ENCODE data around the gene EPPIN. TPM values are rescaled to one million over a fixed set of nuclear protein-coding genes. Genes with fewer than 3 reads are reported as not detected.

The EPPIN gene
- total RNA-seq, 1 donor from 2014 or later, result not detected

DNA sequence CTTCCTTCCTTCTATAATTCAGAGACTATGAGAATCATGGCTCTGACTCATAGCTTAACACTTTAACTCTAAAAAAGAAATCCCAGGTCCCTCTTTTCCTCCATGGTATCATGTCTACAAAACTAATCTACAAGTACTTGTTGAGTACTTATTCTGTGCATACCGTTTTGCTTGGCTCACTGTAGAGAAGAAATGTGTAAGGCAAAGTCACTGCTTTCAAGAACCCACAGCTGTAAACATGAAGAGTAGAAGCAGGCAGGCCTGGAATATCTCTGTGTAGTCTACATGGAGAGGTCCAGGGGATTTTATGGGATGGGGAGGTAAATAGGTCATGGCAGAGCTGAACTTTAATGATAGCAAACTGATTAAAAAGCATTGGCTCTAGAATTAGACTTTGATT is 45.6 kb downstream of the EPPIN start:
- H3K36me3 ChIP-seq (ENCODE audit: control insufficient read depth, insufficient read depth, low read length), result no peaks in the 10 kb centered on the region
- FAIRE-seq (no peak), DNase-seq (ENCODE audit: low read depth) (no peak)
- TF ChIP-seq, protein P1, sequence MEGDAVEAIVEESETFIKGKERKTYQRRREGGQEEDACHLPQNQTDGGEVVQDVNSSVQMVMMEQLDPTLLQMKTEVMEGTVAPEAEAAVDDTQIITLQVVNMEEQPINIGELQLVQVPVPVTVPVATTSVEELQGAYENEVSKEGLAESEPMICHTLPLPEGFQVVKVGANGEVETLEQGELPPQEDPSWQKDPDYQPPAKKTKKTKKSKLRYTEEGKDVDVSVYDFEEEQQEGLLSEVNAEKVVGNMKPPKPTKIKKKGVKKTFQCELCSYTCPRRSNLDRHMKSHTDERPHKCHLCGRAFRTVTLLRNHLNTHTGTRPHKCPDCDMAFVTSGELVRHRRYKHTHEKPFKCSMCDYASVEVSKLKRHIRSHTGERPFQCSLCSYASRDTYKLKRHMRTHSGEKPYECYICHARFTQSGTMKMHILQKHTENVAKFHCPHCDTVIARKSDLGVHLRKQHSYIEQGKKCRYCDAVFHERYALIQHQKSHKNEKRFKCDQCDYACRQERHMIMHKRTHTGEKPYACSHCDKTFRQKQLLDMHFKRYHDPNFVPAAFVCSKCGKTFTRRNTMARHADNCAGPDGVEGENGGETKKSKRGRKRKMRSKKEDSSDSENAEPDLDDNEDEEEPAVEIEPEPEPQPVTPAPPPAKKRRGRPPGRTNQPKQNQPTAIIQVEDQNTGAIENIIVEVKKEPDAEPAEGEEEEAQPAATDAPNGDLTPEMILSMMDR (IDR thresholded peaks at IDR 0.05; ENCODE audit: insufficient read depth, low read length, severe bottlenecking), result no peak
- no peak overlapping the region for H3K4me3 ChIP-seq (ENCODE audit: low read depth, low read length)
- peaks cover 3% of the 10 kb centered on the region for H3K27me3 ChIP-seq (ENCODE audit: control insufficient read depth, insufficient read depth, low read length)

GRCh38 chr20:45500022-45500421 is 47.2 kb downstream of the EPPIN start:
- H3K27me3 ChIP-seq (ENCODE audit: control insufficient read depth, insufficient read depth, low read length), result peaks cover 2% of the 10 kb centered on the region
- TF ChIP-seq, protein P1 (IDR thresholded peaks at IDR 0.05; ENCODE audit: insufficient read depth, low read length, severe bottlenecking), result no peak
- DNase-seq (ENCODE audit: low read depth), result no peak
- FAIRE-seq, result peak; percentile 58
- H3K36me3 ChIP-seq (ENCODE audit: control insufficient read depth, insufficient read depth, low read length), result no peaks in the 10 kb centered on the region
- no peak overlapping the region for H3K4me3 ChIP-seq (ENCODE audit: low read depth, low read length)

- H3K27me3 ChIP-seq (ENCODE audit: control insufficient read depth, insufficient read depth, low read length), result peaks cover 2% of the 10 kb centered on the region
- FAIRE-seq (no peak), DNase-seq (ENCODE audit: low read depth) (no peak)
- H3K36me3 ChIP-seq (ENCODE audit: control insufficient read depth, insufficient read depth, low read length), result no peaks in the 10 kb centered on the region
- TF ChIP-seq, protein P1 (IDR thresholded peaks at IDR 0.05; ENCODE audit: insufficient read depth, low read length, severe bottlenecking), result no peak
- no peak overlapping the region for H3K4me3 ChIP-seq (ENCODE audit: low read depth, low read length)
These were observed 49.2 kb downstream of the EPPIN start for GRCh38 chr20:45497971-45498494.

DNA sequence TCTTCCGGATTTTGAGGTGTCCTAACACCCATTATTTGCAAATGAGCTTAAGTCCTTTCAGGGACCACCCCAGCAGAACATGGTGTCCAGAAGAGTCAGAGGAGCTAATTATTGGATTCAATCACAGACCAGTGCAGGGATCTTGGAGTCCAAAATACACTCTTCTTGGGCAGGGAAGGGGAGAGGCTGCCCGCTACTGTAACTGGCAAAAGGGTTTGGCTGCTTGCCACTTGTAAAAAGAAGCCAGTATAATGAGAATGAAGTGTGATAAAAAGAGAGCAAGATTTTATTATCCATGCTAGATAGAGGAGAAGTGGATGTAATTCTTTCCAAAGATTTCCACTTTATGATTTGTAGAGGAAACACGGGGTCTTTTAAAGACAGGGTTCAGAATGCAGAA is 51.0 kb downstream of the EPPIN start:
- TF ChIP-seq, protein P1 (IDR thresholded peaks at IDR 0.05; ENCODE audit: insufficient read depth, low read length, severe bottlenecking), result no peak
- peaks cover 2% of the 10 kb centered on the region for H3K27me3 ChIP-seq (ENCODE audit: control insufficient read depth, insufficient read depth, low read length)
- H3K36me3 ChIP-seq (ENCODE audit: control insufficient read depth, insufficient read depth, low read length), result no peaks in the 10 kb centered on the region
- no peak overlapping the region for H3K4me3 ChIP-seq (ENCODE audit: low read depth, low read length)
- no peak for FAIRE-seq
- DNase-seq (ENCODE audit: low read depth), result no peak

GRCh38 chr20:45495501-45495941 is 51.7 kb downstream of the EPPIN start:
- DNase-seq (ENCODE audit: low read depth) (no peak), FAIRE-seq (no peak)
- TF ChIP-seq, protein P1 (IDR thresholded peaks at IDR 0.05; ENCODE audit: insufficient read depth, low read length, severe bottlenecking), result no peak
- Histone ChIP-seq H3K36me3 (ENCODE audit: control insufficient read depth, insufficient read depth, low read length) (no peaks in the 10 kb centered on the region), H3K4me3 (ENCODE audit: low read depth, low read length) (no peak overlapping the region), H3K27me3 (ENCODE audit: control insufficient read depth, insufficient read depth, low read length) (peaks cover 2% of the 10 kb centered on the region)

Other genes with a start within 250 kb of the EPPIN start
- gene RBPJL, start 240.6 kb downstream of the EPPIN start, total RNA-seq, result not detected in 2 replicates
- gene MATN4, start 239.1 kb downstream of the EPPIN start, total RNA-seq, result 0.13 and 0.26 TPM in 2 replicates
- 211 and 272 TPM in 2 replicates for gene SDC4, start 199.0 kb downstream of the EPPIN start, total RNA-seq
- 12.0 and 17.9 TPM in 2 replicates for gene SYS1, start 184.2 kb downstream of the EPPIN start, total RNA-seq
- 0.13 TPM in 1 of 2 replicates, not detected in the other for gene TP53TG5, start 169.1 kb downstream of the EPPIN start, total RNA-seq
- gene DBNDD2, start 139.1 kb downstream of the EPPIN start, total RNA-seq, result 12.9 and 18.2 TPM in 2 replicates
- gene PIGT, start 131.3 kb downstream of the EPPIN start, total RNA-seq, result 14.7 and 20.1 TPM in 2 replicates
- not detected in 2 replicates for gene WFDC2, start 77.6 kb downstream of the EPPIN start, total RNA-seq
- gene SPINT3, start 31.8 kb downstream of the EPPIN start, total RNA-seq, result not detected in 2 replicates
- not detected in 2 replicates for gene WFDC6, start 7.9 kb downstream of the EPPIN start, total RNA-seq
- not detected in 2 replicates for gene WFDC8, start 31.9 kb upstream of the EPPIN start, total RNA-seq
- gene WFDC10A, start 82.3 kb upstream of the EPPIN start, total RNA-seq, result not detected in 2 replicates
- gene WFDC9, start 83.9 kb upstream of the EPPIN start, total RNA-seq, result not detected in 2 replicates
- gene WFDC11, start 122.8 kb upstream of the EPPIN start, total RNA-seq, result not detected in 2 replicates
- gene WFDC13, start 154.6 kb upstream of the EPPIN start, total RNA-seq, result not detected in 2 replicates
- not detected in 2 replicates for gene WFDC10B, start 157.6 kb upstream of the EPPIN start, total RNA-seq
- not detected in 2 replicates for gene SPINT4, start 174.9 kb upstream of the EPPIN start, total RNA-seq
- gene WFDC3, start 244.5 kb upstream of the EPPIN start, total RNA-seq, result not detected in 2 replicates
- 13.4 and 14.1 TPM in 2 replicates for gene DNTTIP1, start 244.6 kb upstream of the EPPIN start, total RNA-seq

All from bronchial epithelial cell (primary cell).